IPS DF 4.7 (cell line): ENCODE data around the gene AHNAK.
"Not testable (repeated sequence)": the region's sequence is repeated elsewhere in the genome, so short reads cannot be mapped to it uniquely, and the experiment has no call there.

Experiments
- DNase-seq: peaks from one replicate; pipeline ENCODE4 v3.0.0-alpha.2; 2013; ENCODE audit warnings: low spot score; ENCODE audit errors: extremely low read depth

Gene AHNAK

GRCh38 chr11:62461740-62462507, 84.7 kb downstream of the AHNAK start:
- no peak for DNase-seq

GRCh38 chr11:62459080-62459479, 87.5 kb downstream of the AHNAK start:
- no peak for DNase-seq

- DNase-seq = no peak
Observed at GRCh38 chr11:62458212-62459002, 88.2 kb downstream of the AHNAK start.

- no peak for DNase-seq
Observed at GRCh38 chr11:62457478-62457877, 89.1 kb downstream of the AHNAK start.

- no peak for DNase-seq
Observed at GRCh38 chr11:62456630-62457029, 90.0 kb downstream of the AHNAK start.

GRCh38 chr11:62452839-62453468, 93.7 kb downstream of the AHNAK start:
- no peak for DNase-seq

- DNase-seq = no peak
Observed at GRCh38 chr11:62452261-62452660, 94.3 kb downstream of the AHNAK start.

GRCh38 chr11:62451241-62451621, 95.4 kb downstream of the AHNAK start:
- DNase-seq = no peak

- DNase-seq = no peak
Observed at GRCh38 chr11:62450543-62451240, 95.9 kb downstream of the AHNAK start.

- DNase-seq = not testable (repeated sequence)
Observed at GRCh38 chr11:62449912-62450311, 96.7 kb downstream of the AHNAK start.

GRCh38 chr11:62449451-62449851, 97.2 kb downstream of the AHNAK start:
- DNase-seq = no peak

GRCh38 chr11:62446091-62446490, 100.5 kb downstream of the AHNAK start:
- DNase-seq = no peak

GRCh38 chr11:62445314-62445740, 101.3 kb downstream of the AHNAK start:
- no peak for DNase-seq

GRCh38 chr11:62444835-62445234, 101.8 kb downstream of the AHNAK start:
- DNase-seq = no peak

GRCh38 chr11:62444236-62444833, 102.3 kb downstream of the AHNAK start:
- DNase-seq = no peak

- no peak for DNase-seq
Observed at GRCh38 chr11:62443390-62444235, 103.0 kb downstream of the AHNAK start.

GRCh38 chr11:62439785-62440602, 106.6 kb downstream of the AHNAK start:
- no peak for DNase-seq

- no peak for DNase-seq
Observed at GRCh38 chr11:62438641-62439040, 108.0 kb downstream of the AHNAK start.

GRCh38 chr11:62437616-62438015, 109.0 kb downstream of the AHNAK start:
- DNase-seq = no peak
